AG10803 (cell line): ENCODE data around the gene GRK3.

Experiments
- DNase-seq: peaks from one replicate; pipeline ENCODE4 v3.0.0; 2010; ENCODE audit warnings: low read depth
- H3K4me3 ChIP-seq: 2 replicates; pipeline ENCODE4 v1.5.1; 2011; ENCODE audit warnings: mild to moderate bottlenecking, low read length, control low read depth
- TF ChIP-seq, protein P1 (sequence below): conservative IDR thresholded peaks from 2 replicates; pipeline ENCODE4 v1.5.1; 2011; ENCODE audit warnings: mild to moderate bottlenecking, low read length, control low read depth, inconsistent platforms

GRK3 gene

DNA sequence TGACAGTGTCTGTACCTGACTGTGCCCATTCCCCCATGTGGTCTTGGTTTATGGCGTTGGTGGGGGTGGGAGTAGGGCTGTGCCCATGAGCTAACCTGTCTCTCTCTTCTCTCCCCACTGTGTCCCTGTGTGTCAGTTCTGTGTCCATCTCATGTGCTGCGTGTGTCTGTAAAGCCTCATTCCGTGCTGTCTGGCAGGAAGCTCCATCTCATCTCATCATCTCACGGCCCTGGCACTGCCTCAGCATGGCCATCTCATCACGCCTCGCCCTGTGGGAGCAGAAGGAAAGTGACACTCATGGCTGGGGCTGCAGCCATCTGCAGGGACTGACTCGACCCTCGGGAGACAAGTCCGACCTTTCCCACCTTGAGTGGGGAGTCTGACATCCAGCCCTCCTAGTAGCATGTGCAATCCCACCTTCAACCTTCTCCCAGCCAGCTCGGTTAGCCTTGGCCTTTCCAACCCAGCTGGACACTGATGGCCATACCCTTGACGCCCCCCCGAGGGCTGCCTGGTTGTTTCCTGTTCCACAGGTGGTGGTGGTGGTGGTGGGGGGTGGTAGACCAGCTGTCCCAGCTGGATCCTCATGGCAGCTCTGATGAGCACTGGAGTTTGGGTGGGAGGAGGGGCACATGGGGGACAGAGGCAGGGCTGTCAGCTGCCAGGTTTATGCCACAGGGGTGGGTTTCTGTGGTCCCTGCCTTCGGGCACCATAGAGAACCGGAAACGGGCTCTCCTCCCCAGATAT lies 196.5 kb downstream of the GRK3 start:
- no peak for DNase-seq
- H3K4me3 ChIP-seq = no peak overlapping the region

DNA sequence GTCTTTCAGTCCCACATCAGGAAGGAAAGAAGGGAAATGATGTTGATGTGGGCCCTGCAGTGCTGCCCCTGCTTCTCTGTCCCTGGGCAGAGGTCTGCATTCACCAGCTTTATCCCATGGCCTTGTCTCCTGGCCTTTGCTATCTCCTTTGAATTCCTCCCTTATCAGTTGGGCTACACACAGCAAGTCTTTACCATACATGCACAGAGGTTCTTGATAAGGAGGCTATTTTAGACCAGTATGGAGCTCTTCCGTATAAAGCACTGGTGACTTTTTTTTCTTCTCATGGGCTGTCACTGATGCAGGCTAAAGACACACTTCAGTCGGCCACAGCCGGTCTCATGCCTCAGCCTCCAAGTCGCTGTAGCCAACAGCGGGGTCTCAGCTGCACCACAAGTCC lies 197.7 kb downstream of the GRK3 start:
- H3K4me3 ChIP-seq = no peak overlapping the region
- TF ChIP-seq, protein P1, sequence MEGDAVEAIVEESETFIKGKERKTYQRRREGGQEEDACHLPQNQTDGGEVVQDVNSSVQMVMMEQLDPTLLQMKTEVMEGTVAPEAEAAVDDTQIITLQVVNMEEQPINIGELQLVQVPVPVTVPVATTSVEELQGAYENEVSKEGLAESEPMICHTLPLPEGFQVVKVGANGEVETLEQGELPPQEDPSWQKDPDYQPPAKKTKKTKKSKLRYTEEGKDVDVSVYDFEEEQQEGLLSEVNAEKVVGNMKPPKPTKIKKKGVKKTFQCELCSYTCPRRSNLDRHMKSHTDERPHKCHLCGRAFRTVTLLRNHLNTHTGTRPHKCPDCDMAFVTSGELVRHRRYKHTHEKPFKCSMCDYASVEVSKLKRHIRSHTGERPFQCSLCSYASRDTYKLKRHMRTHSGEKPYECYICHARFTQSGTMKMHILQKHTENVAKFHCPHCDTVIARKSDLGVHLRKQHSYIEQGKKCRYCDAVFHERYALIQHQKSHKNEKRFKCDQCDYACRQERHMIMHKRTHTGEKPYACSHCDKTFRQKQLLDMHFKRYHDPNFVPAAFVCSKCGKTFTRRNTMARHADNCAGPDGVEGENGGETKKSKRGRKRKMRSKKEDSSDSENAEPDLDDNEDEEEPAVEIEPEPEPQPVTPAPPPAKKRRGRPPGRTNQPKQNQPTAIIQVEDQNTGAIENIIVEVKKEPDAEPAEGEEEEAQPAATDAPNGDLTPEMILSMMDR = no peak
- no peak for DNase-seq

More for the DNA sequence above, 196.5 kb downstream of the GRK3 start:
- TF ChIP-seq, protein P1 = no peak

DNA sequence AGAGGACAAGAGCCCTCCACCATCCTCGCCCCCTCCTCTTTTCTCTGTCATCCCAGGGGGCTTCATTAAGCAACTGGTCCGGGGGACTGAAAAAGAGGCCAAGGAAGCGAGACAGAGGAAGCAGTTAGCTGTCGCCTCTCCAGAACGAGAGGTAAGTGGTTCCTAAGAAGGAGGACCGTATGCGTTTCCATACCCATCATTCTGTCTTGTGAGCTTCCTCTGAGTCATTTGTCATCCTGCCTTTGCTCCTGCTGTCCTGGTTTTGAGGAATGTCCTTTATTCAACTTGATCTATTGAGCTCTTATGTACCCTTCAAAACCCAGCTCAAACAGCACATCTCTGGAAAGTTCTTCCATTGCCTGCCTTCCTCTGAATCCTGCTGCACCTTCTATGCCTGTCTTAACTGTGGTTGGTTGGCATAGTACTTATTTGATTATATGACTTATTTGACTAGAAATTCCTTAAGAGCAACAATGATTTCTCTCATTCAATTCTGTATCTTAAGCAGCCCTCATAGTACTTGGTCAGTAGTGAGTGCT lies 198.8 kb downstream of the GRK3 start:
- TF ChIP-seq, protein P1 = no peak

DNA sequence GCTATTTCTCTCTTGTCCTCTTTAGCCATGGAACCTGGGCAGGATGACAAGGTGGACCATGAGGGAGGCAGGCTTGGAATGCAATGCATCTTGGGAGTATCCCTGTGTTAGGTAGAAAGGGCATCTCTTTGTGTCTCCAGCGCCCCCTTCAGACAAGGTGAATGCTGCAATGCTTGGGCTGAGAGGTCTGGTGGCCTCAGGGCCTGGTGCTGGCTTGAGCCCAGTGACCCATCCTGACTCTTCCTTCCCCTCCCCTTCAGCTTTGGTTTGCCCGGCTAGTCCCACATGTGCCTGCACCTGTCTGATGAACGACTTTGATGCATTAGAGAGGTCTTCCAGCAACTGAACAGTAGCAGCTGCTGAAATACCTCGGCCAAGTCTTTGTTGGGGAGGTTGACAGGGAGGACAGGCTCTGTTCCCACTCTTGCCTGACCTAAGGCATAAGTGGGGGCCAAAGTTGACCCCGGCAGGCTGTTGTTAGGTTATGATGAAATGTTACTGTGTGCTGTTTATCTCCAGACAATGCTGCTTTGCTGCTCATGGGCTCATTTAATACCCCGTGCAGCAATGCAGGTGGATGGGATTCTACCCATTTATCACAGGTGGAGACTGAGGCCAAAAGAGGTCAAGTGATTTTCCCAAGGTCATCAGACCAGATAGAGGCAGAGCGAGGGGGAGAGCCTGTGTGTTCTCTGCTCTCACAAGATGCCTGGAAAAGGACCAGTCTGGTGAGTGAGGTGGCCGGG lies 200.0 kb downstream of the GRK3 start:
- no peak for DNase-seq
- H3K4me3 ChIP-seq = no peak overlapping the region
- TF ChIP-seq, protein P1 = no peak

More for the DNA sequence above, 198.8 kb downstream of the GRK3 start:
- no peak overlapping the region for H3K4me3 ChIP-seq
- no peak for DNase-seq

DNA sequence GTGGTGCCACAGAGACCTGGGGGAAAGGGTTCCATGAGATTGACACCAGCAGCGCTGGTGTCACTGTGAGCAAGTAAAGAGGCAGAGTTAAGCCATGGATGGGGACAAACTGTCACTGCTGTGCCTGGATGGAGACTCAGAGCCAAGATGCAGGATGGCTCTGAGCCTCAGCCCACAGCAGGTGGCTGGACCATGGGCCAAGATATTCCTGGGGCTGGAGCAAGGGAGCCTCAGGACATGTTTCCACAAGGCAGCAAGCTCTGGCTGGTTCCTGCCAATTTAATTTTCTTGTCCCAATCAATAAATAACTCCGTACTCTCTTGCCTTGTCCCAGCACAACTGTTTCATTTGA lies 200.5 kb downstream of the GRK3 start:
- no peak for DNase-seq
- H3K4me3 ChIP-seq = no peak overlapping the region
- TF ChIP-seq, protein P1 = no peak

DNA sequence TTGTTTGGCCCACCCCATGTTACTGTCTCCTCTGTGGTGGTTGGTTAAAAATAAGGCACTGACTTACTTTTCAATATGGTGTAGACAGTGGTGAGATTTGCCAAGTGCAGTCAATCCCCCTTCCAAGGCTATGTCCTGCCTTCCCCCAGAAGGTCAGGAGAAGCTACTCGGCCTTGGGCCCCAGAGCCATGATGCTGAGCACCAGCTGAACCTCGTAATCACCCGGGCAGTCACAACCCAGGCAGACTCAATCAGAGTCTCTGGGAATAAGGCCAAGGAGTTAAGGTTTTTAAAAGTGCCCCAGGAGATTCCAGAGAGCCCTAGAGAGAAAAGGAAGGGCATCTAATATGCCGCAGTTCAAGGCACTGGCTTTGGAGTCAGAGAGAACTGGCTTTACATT lies 201.3 kb downstream of the GRK3 start:
- H3K4me3 ChIP-seq = no peak overlapping the region
- TF ChIP-seq, protein P1 = no peak
- no peak for DNase-seq
